ENCODE data around the gene NNAT.
"Not testable (repeated sequence)": the region's sequence is repeated elsewhere in the genome, so short reads cannot be mapped to it uniquely, and the experiment has no call there.

NNAT gene

GRCh38 chr20:37542281-37542680 lies 21.2 kb downstream of the NNAT start:
- no peak for DNase-seq

- no peak for DNase-seq
Measured at GRCh38 chr20:37543828-37544227, 22.8 kb downstream of the NNAT start.

GRCh38 chr20:37544386-37544785 lies 23.3 kb downstream of the NNAT start:
- no peak for DNase-seq

- DNase-seq: no peak
Measured at GRCh38 chr20:37545516-37545915, 24.5 kb downstream of the NNAT start.

GRCh38 chr20:37547912-37548311 lies 26.9 kb downstream of the NNAT start:
- no peak for DNase-seq

- DNase-seq: not testable (repeated sequence)
Measured at GRCh38 chr20:37550101-37550920, 29.3 kb downstream of the NNAT start.

- not testable (repeated sequence) for DNase-seq
Measured at GRCh38 chr20:37551660-37552059, 30.6 kb downstream of the NNAT start.

- DNase-seq: no peak
Measured at GRCh38 chr20:37552415-37552814, 31.4 kb downstream of the NNAT start.

GRCh38 chr20:37554721-37555298 lies 33.8 kb downstream of the NNAT start:
- not testable (repeated sequence) for DNase-seq

- no peak for DNase-seq
Measured at GRCh38 chr20:37556538-37556937, 35.5 kb downstream of the NNAT start.

GRCh38 chr20:37558306-37558705 lies 37.3 kb downstream of the NNAT start:
- DNase-seq: no peak

- DNase-seq: no peak
Measured at GRCh38 chr20:37558779-37559178, 37.7 kb downstream of the NNAT start.

- no peak for DNase-seq
Measured at GRCh38 chr20:37559312-37560027, 38.4 kb downstream of the NNAT start.

- DNase-seq: no peak
Measured at GRCh38 chr20:37560629-37561028, 39.6 kb downstream of the NNAT start.

- DNase-seq: no peak
Measured at GRCh38 chr20:37562695-37563480, 41.8 kb downstream of the NNAT start.

- DNase-seq: no peak
Measured at GRCh38 chr20:37564016-37564387, 43.0 kb downstream of the NNAT start.

- peak in 1 of 2 donors; percentile 24 for DNase-seq
Measured at GRCh38 chr20:37564388-37565133, 43.5 kb downstream of the NNAT start.

GRCh38 chr20:37565134-37565811 lies 44.2 kb downstream of the NNAT start:
- no peak for DNase-seq

GRCh38 chr20:37566590-37567330 lies 45.7 kb downstream of the NNAT start:
- no peak for DNase-seq

GRCh38 chr20:37567331-37567665 lies 46.2 kb downstream of the NNAT start:
- no peak for DNase-seq

All from CD4-positive, alpha-beta T cell treated with Interleukin-4 for 1 hour (primary cell).